Measurements from ENCODE around the gene TIMM22. TPM values are rescaled to one million over a fixed set of nuclear protein-coding genes. Genes with fewer than 3 reads are reported as not detected.
"Not testable (repeated sequence)": the region's sequence is repeated elsewhere in the genome, so short reads cannot be mapped to it uniquely, and the experiment has no call there.

TIMM22 gene
- total RNA-seq, 6 experiments from 2014 or later, result 16.8 to 21.5 (median 18.2) TPM

GRCh38 chr17:987931-988330, 9.0 kb upstream of the TIMM22 start:
- TF ChIP-seq, protein P1, sequence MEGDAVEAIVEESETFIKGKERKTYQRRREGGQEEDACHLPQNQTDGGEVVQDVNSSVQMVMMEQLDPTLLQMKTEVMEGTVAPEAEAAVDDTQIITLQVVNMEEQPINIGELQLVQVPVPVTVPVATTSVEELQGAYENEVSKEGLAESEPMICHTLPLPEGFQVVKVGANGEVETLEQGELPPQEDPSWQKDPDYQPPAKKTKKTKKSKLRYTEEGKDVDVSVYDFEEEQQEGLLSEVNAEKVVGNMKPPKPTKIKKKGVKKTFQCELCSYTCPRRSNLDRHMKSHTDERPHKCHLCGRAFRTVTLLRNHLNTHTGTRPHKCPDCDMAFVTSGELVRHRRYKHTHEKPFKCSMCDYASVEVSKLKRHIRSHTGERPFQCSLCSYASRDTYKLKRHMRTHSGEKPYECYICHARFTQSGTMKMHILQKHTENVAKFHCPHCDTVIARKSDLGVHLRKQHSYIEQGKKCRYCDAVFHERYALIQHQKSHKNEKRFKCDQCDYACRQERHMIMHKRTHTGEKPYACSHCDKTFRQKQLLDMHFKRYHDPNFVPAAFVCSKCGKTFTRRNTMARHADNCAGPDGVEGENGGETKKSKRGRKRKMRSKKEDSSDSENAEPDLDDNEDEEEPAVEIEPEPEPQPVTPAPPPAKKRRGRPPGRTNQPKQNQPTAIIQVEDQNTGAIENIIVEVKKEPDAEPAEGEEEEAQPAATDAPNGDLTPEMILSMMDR (IDR thresholded peaks at IDR 0.05), result no peak
- H3K27ac Mint-ChIP-seq, result no peak overlapping the region
- peaks cover 3% of the 10 kb centered on the region for H3K27me3 Mint-ChIP-seq (ENCODE audit: insufficient read depth)
- H3K4me1 Mint-ChIP-seq (ENCODE audit: low read depth), result no peaks in the 10 kb centered on the region
- DNase-seq, result no peak
- no peak overlapping the region for H3K4me3 Mint-ChIP-seq
- H3K36me3 Mint-ChIP-seq (ENCODE audit: low read depth), result no peaks in the 10 kb centered on the region
- no peaks in the 10 kb centered on the region for H3K9me3 Mint-ChIP-seq

DNA sequence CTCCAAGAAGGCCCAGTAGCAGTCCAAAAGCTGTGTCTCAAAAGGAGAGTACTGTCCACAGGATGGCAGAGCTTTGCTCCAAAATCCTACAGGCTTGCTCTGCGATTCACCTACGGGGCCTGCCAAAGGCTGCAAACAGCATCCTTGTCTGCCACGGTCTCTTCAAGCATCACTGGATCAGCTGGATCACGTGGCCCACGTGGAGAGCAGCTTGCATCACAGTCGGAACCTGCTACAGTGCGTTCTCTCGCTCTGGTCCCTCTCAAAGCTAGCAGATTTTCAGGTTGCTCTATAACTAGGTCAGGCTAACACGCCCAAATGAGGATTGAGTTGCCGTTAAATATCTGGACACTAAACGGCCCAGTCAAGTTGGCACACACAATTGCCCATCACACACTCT, 8.4 kb upstream of the TIMM22 start:
- Mint-ChIP-seq H3K27ac (no peak overlapping the region), H3K4me3 (no peak overlapping the region), H3K27me3 (ENCODE audit: insufficient read depth) (peaks cover 3% of the 10 kb centered on the region), H3K9me3 (no peaks in the 10 kb centered on the region), H3K4me1 (ENCODE audit: low read depth) (no peaks in the 10 kb centered on the region), H3K36me3 (ENCODE audit: low read depth) (no peaks in the 10 kb centered on the region)
- DNase-seq, result no peak
- TF ChIP-seq, protein P1 (IDR thresholded peaks at IDR 0.05), result no peak

- no peaks in the 10 kb centered on the region for H3K36me3 Mint-ChIP-seq (ENCODE audit: low read depth)
- H3K4me1 Mint-ChIP-seq (ENCODE audit: low read depth), result peaks cover 4% of the 10 kb centered on the region
- no peak overlapping the region for H3K4me3 Mint-ChIP-seq
- peaks cover 12% of the 10 kb centered on the region for H3K9me3 Mint-ChIP-seq
- TF ChIP-seq, protein P1 (IDR thresholded peaks at IDR 0.05), result no peak
- peaks cover 3% of the 10 kb centered on the region for H3K27me3 Mint-ChIP-seq (ENCODE audit: insufficient read depth)
- no peak overlapping the region for H3K27ac Mint-ChIP-seq
- no peak for DNase-seq
Measured at GRCh38 chr17:992933-993332, 4.0 kb upstream of the TIMM22 start.

- not testable (repeated sequence) for DNase-seq; H3K27ac Mint-ChIP-seq; H3K27me3 Mint-ChIP-seq (ENCODE audit: insufficient read depth); H3K4me3 Mint-ChIP-seq; H3K36me3 Mint-ChIP-seq (ENCODE audit: low read depth)
- H3K4me1 Mint-ChIP-seq (ENCODE audit: low read depth), result peaks cover 24% of the 10 kb centered on the region
- peaks cover 12% of the 10 kb centered on the region for H3K9me3 Mint-ChIP-seq
Measured at GRCh38 chr17:995324-995723, 1.6 kb upstream of the TIMM22 start.

DNA sequence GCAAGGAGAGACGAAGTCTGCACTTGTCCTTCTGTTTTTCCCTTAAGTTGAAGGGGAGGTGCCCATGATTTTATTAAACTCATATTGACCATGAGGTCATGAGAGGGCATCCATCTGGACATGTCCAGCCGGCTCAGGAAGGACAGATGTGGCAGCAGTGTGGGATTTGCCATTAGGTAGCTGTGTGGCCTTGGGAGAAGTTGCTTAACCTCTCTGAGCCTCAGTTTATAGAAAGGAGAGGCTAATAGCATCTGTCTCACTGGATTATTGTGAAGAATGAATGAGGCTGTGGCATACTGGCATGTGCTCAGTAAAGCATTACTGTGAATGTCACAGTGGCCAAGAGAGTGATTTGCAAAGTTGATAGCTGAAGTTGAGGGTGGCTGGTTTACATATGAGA, 1.2 kb downstream of the TIMM22 start:
- peaks cover 2% of the 10 kb centered on the region; the same call in 1 of the 2 replicates for H3K27me3 Mint-ChIP-seq (ENCODE audit: insufficient read depth)
- peaks cover 31% of the 10 kb centered on the region for H3K36me3 Mint-ChIP-seq (ENCODE audit: low read depth)
- H3K27ac Mint-ChIP-seq, result peak overlapping the region; percentile 100
- H3K4me1 Mint-ChIP-seq (ENCODE audit: low read depth), result peaks cover 52% of the 10 kb centered on the region
- DNase-seq, result no peak
- H3K9me3 Mint-ChIP-seq, result peaks cover 12% of the 10 kb centered on the region
- H3K4me3 Mint-ChIP-seq, result peak overlapping the region; percentile 99
- TF ChIP-seq, protein P1 (IDR thresholded peaks at IDR 0.05), result no peak

DNA sequence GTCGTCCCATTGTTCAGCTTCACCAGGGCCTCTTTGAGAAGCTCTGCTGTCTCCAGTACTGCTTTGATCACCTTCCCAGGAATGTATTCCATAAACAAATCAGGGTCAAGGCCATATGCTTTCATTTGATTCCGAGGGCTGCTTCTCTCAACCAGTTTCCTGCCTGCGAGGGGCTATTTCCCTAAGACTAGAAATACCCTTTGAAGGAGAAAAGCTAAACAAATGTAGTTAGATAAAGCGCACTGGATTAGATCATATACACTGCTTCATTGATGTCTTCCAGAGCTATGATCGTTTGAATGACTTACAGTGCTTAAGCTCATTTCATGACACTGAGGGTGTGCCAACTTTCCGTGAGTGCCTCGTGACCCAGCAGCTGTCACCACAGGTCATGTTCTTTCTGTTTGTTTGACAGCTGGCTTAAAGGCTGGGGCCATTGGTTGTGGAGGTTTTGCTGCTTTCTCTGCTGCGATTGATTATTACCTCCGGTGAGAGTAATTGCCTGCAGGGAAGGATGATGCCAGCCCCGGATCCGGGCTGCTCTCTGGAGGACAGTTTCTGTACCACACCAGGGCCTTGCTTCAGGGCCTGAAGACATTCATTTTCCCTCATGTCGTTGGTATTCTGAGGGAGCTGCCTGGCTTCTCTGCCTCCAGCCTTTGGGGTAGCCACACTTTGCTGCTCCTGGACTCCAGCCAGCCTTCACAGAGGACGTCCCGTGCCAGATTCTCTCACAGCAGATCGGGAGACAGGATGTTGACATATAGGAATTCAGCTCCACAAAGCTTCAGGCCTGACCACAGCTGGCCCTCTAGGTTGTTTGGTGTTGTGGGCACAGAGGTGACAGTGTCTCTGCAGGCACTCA, 3.9 kb downstream of the TIMM22 start:
- peak; percentile 87 for DNase-seq
- Mint-ChIP-seq H3K36me3 (ENCODE audit: low read depth) (peaks cover 44% of the 10 kb centered on the region), H3K27me3 (ENCODE audit: insufficient read depth) (peaks cover 4% of the 10 kb centered on the region), H3K4me1 (ENCODE audit: low read depth) (peaks cover 58% of the 10 kb centered on the region), H3K9me3 (no peaks in the 10 kb centered on the region), H3K27ac (peak overlapping the region; percentile 94), H3K4me3 (peak overlapping the region; percentile 80)
- TF ChIP-seq, protein P1 (IDR thresholded peaks at IDR 0.05), result peak; percentile 37

Measured in HFFc6 (cell line).